GM20000 (cell line): ENCODE data around the gene LCE1A.

ENCODE experiments used
- DNase-seq: peaks from one replicate; pipeline ENCODE4 v3.0.0; 2012; ENCODE audit warnings: low spot score
- TF ChIP-seq, protein P1 (sequence below): IDR thresholded peaks from 2 replicates; pipeline ENCODE4 v1.5.1; 2012; ENCODE audit warnings: mild to moderate bottlenecking, control low read depth; ENCODE audit errors: extremely low read depth, missing control alignments

The LCE1A gene

DNA sequence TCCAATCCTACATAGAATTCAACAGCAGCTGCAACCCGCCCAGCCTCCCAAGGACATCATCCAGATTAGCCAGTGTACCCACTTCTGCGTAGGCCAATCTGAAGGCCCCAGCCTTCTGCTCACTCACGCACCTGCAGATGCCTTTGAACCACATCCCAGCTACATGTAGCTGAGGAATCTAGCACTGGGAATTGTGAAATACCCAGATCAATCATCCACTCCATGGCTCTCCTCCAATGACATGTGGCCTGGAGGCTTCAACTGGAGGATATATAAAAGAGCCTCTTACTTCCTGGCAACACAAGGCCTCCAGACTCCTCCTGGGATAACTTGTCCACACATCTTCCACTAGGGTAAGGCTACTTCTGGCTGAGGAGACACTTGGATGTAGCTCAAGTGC, 15.3 kb downstream of the LCE1A start, which contains the start of gene LCE6A:
TSS of gene LCE6A (plus strand) at position 301 of the 400 bp plus-strand sequence. CDS start 665 bp downstream, outside the sequence.
- DNase-seq, result no peak
- TF ChIP-seq, protein P1, sequence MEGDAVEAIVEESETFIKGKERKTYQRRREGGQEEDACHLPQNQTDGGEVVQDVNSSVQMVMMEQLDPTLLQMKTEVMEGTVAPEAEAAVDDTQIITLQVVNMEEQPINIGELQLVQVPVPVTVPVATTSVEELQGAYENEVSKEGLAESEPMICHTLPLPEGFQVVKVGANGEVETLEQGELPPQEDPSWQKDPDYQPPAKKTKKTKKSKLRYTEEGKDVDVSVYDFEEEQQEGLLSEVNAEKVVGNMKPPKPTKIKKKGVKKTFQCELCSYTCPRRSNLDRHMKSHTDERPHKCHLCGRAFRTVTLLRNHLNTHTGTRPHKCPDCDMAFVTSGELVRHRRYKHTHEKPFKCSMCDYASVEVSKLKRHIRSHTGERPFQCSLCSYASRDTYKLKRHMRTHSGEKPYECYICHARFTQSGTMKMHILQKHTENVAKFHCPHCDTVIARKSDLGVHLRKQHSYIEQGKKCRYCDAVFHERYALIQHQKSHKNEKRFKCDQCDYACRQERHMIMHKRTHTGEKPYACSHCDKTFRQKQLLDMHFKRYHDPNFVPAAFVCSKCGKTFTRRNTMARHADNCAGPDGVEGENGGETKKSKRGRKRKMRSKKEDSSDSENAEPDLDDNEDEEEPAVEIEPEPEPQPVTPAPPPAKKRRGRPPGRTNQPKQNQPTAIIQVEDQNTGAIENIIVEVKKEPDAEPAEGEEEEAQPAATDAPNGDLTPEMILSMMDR, result no peak

DNA sequence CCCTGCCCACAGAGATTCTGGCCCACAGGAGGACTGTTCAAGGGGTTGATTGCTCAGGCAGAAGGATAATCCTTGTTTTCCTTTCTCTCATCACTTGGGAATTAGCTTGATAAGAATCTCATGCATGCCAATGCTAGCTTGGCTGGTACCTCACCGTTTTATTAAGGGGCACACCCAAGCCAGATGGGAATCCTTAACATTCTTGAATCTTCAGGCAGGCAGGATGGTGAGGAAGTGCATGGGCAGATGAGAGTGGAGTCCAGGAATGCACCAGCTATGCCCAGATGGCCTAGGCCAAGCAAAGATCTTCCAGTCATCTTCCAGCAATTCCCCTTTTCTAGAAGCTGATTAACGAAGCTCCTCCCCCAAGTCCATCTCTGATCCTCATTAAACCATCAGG, 28.4 kb downstream of the LCE1A start:
- no peak for DNase-seq
- TF ChIP-seq, protein P1, result no peak

DNA sequence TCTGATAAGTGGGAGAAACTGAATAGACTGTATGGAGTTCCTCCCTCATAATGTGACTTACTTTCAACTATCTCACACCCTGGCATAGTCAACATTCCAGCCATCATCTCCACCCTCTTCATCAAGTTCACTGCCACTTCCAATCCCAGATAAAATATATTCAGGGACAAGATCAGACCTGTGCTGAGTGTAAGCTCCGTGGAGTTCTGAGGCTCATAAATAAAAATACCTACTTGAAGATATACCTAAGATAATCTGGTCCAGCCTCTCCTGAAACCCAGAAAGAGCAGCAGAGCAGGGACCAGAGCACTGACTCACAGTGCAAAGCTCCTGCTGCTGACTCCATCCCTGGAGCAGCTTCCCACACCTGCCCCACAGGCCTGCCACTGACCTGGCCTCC, 30.8 kb downstream of the LCE1A start:
- TF ChIP-seq, protein P1, result no peak
- no peak for DNase-seq

DNA sequence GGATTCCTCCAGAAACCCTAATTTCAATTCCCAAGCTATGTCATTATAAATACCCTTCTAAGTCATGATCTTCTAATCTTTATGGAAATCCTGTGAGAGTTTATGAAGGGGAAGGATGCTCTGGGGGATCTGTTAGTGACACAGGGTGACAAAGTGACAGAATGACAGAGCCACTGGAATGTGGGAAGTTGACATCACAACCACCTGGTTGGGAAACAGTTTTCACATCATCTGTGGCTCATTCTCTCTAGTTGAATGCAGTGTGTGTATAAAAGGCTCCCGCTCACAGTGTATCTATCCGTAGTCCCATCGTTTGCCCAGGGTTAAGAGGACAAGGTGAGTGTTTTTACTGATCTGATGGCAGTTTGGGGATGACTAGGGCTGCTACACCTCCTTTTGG, 32.4 kb downstream of the LCE1A start, which contains the start of gene LCE7A:
TSS of gene LCE7A (plus strand) at position 301 of the 400 bp plus-strand sequence. CDS start 702 bp downstream, outside the sequence.
- no peak for DNase-seq
- TF ChIP-seq, protein P1, result no peak

DNA sequence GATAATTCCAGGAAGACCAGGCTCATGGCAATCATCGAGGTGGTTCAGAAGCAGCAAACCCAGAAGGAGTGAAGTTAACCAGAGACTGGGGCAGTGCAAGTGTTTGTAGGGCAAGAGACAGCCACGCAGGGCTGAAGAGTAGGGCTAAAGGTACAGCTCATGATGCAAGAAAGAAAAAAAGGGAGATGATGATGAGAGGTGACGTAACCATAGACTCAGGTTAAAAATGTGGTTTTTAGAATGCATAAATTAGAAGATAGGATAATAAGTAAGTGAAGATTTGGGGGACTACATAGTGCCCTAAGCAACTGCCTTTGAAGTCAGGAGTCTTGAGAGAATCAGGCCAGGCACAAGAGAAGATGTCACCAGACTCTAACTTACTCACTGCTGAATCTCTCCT, 32.9 kb downstream of the LCE1A start:
- TF ChIP-seq, protein P1, result no peak
- DNase-seq, result no peak

DNA sequence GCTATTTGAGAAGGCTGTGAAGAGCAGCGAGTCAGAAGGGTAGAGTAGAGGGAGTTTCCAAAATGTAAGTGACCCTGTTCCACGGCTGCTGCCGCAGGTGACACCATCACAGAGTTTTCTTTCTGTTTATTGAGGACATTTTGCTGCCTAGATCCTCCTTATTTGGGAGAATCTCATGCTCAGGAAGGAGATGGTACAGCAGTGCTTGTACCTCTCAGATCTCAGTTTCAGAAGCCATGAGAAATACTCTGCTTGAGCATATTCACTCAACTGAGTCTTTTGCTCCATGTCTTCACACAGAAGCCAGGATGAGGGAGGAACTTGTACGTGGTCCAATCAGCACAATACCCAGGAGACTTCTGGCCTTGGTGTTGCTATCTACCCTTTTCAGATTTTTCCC, 34.1 kb downstream of the LCE1A start:
- TF ChIP-seq, protein P1, result no peak
- no peak for DNase-seq

DNA sequence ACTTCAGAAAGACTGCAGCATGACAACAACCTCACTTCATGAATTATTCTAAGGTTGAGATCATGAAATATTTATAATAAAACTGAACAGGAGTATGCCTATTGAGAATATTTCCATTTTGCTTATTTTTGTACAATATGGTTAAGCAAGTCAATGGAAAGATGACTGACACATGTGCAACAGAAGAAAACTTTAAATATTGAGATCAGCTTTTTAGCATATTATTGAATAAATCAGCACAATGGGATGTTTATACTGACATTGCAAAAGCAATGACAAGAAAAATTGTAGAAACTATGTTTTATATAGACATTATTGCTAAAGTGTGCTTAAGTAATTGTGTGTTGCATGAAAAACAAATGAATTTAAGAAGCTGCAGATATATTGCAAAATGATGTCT, 37.2 kb downstream of the LCE1A start:
- no peak for DNase-seq
- TF ChIP-seq, protein P1, result no peak
